T47D (cell line): ENCODE results near the gene MZF1.

Source experiments
- DNase-seq, 2 experiments: peaks; one replicate each; pipeline versions ENCODE4 v3.0.0 to v3.0.0-alpha.2; 2011 to 2012; ENCODE audit warnings: low read depth in 1 of 2, low spot score in 1 of 2
- JUND ChIP-seq: IDR thresholded peaks from 2 replicates; pipeline ENCODE4 v1.6.1; 2012; ENCODE audit warnings: low read depth
- in situ Hi-C: cut with HindIII; loops from 2 replicates; pipeline ENCODE4 v1.10.0; 2016; ENCODE audit warnings: low sequenced_read_pairs, low pct_unique_long_range_greater_than_20kb

MZF1 gene

DNA sequence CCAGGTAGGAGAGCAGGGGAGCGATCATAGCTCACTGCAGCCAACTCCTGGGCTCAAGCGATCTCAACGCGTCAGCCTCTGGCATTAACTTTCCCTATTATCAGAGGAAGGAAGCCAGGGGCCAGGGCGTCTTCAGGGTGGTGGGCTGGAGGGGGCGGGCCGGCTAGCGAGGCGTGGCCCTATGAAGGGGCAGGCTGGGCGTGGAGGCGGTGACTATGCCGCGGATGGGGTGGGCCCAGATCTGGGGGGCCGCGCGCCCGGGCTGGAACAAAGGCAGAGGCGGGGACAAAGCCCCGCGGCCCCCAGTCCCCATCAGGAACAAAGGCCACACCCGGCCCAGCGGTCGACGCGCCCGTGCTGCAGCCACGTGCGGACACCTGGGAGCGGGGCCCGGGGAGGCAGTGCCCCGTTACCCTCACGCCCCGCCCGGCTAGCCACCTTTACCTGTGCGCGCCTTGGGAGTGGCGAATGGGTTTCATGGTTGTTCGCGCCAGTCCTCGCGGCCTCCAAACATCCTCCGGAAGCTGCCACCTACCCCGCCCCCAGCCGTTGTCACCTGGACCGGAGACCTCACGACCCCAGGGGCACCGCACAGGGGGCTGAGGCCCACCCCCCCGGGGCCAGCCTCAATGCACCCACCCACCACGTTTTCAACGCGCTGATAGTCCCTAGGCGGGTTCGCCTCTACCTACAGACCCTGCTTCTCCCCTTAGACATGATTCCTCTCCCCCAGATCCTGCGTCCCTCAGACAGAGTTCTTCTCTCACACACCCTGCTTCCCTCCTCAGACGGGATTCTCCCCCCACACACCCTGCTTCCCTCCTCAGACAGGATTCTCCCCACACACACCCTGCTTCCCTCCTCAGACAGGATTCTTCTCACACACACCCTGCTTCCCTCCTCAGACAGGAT is 34.6 kb downstream of the MZF1 start:
- no peak for DNase-seq
- in situ Hi-C loops: no loop called here
- TF ChIP-seq JUND: no peak

- no peak for DNase-seq
- in situ Hi-C loops: no loop called here
Measured at GRCh38 chr19:58536852-58537798, 36.0 kb downstream of the MZF1 start.

GRCh38 chr19:58535857-58536256 is 37.3 kb downstream of the MZF1 start:
- in situ Hi-C loops: no loop called here
- no peak for DNase-seq
- TF ChIP-seq JUND: no peak

More at GRCh38 chr19:58536852-58537798, 36.0 kb downstream of the MZF1 start:
- no peak for TF ChIP-seq JUND

DNA sequence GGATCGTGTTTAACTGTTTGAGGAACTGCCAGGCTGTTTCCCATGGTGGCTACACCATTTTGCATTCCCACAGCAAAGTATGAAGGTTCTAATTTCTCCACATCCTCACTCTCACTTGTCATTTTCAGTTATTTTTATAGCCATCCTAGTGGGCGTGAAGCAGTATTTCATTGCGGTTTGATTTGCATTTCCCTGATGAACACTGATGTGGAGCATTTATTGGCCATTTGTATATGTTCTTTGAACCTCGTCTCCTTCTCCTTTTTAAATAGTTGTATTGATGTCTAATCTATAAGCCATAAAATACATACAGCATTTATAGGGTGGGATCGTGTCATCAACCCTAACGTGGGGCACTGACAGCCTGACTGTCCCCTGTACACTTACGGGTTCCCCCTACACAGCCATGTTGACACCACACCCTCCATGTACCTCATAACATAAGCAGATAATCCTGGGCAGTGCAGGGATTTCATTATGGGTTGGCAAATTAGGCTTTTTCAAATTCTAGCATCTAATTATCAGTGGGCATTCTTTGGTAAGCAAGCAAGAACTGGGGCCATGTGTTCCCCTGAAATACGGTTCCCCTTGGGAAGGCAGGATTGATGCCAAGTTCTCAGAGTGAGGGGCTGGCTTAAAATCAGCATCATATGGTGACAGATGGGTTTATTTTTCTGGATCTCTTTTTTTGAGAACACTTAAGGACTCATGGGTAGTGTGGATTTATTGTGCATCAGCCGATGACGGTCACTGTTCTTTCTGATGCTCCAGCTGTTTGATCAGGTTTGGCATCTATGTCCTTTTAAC is 41.9 kb downstream of the MZF1 start:
- no peak for DNase-seq
- in situ Hi-C loops: no loop called here

DNA sequence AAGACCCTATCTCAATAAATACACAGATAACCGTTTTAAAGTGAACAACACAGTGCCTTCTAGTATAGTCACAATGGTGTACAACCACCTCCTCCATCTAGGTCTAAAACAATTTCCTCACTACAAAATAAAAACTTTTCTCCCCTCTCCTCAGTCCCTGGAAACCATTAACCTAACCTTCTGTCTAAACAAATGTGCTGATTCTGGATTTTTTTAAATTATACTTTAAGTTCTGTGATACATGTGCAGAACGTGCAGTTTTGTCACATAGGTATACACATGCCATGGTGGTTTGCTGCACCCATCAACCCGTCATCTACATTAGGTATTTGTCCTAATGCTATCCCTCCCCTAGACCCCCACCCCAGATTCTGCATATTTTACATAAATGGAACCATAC is 43.7 kb downstream of the MZF1 start:
- in situ Hi-C loops: no loop called here
- DNase-seq: no peak
- no peak for TF ChIP-seq JUND

More for the DNA sequence above, 41.9 kb downstream of the MZF1 start:
- TF ChIP-seq JUND: no peak

DNA sequence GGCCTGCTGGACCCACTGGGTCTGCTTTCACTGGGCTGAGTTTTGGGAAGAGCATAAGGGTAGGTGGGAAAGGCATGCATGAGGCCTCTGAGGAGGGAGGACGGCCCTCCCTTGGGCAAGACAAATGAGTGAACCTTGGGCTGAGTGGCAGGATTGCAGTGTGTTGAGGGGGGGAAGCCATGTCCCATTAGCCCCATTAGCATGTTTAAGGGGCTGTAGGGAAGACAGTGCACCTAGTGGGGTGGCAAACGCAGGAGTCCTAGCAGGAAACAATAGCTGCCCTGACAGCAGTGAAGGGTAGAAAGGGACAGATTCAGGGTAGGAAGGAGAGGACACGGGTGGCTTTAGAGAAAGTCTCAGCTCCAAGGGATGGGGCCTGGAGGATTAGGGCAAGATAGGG is 50.4 kb downstream of the MZF1 start:
- no peak for TF ChIP-seq JUND
- DNase-seq: no peak
- in situ Hi-C loops: no loop called here

- no peak for TF ChIP-seq JUND
- in situ Hi-C loops: no loop called here
- no peak for DNase-seq
Measured at GRCh38 chr19:58521651-58522050, 51.5 kb downstream of the MZF1 start.

DNA sequence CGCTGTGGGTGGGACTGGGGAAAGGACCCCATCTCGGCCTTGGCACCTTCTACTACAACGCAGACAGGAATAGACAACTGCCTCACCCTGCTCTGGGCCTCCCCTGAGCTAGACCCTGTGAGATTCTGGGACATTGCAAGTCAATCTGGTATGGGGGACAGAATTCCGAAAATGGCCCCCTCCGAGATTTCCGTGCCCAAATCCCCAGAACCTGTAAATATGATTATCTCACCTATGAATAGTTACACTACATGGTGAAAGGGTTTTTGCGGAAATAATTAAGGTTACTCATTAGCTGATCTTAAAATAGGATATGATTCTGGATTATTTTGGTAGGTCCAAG is 52.9 kb downstream of the MZF1 start:
- no peak for DNase-seq
- in situ Hi-C loops: no loop called here
- TF ChIP-seq JUND: no peak

DNA sequence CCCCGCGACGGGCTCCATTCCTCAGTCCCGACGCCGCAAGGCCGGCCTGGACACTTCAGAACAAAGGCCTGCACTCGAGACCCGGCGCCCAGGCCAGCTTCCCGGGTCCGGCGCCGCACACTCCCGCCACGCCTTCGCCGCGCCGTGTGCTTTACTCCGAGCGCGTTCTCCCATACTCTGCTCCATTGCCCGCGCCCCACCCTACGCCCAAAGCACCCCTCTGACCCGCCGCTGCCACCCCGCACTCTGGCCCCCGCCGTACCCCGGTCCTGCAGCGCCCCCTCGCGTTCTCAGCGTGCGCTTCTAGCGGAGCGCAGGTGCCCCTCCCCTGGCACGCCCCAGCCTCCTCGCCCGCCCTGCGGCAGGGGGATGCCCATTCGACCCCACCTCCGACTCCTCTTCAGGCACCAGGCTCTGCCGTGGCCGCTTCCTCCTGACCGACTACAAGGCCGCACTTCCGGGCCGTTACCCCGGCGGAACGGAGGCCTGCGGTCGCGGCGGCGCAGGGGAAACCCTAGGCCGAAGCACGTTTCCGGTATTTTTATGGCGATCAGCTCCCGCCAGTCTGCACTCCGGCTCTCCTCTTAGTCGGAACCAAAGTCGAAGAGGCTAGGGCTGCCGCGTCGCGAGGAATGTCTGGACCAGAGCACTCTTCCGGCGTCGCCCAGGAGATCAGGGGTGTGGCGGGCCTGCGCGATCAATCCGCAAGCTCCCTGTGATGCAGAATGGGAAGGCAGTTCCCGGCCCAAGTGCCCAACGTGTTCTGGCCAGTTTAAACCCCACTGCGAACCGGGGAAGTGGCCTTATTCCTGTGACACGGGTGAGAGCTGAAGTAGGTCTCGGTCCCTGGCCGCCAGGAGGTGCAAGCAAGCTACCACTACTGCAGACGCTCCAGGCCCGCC is 53.5 kb downstream of the MZF1 start, which contains the start of gene ZBTB45:
ZBTB45 (minus strand) TSS at position 456 of the 902 bp plus-strand sequence. CDS start 2,137 bp downstream, outside the sequence.
- in situ Hi-C loops: no loop called here
- peak; percentile 66 to 95 for DNase-seq
- no peak for TF ChIP-seq JUND

DNA sequence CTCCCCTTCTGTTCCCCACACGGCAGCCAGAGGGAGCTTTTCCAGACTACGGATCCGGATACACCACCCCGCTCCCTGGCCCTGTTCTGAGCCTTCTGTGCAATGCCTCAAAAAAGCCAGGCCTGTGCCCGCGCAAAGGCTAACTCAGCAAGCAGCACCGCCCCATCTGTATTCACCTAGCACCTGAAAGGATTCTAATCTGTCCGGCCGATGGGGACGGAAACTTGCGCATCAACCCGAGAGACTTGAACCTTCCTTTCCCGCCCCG is 54.1 kb downstream of the MZF1 start:
- no peak for TF ChIP-seq JUND
- in situ Hi-C loops: no loop called here
- DNase-seq: peak; percentile 57 to 77

GRCh38 chr19:58518256-58519086 is 54.7 kb downstream of the MZF1 start:
- no peak for DNase-seq
- in situ Hi-C loops: no loop called here
- TF ChIP-seq JUND: no peak
